IPS-18a (cell line): Measurements from ENCODE around the gene TMEM87B.
"Not testable (repeated sequence)": the region's sequence is repeated elsewhere in the genome, so short reads cannot be mapped to it uniquely, and the experiment has no call there.

Experiments
- H3K27ac ChIP-seq: one replicate; pipeline ENCODE4 v1.5.1; 2013; ENCODE audit warnings: low read length
- H3K27me3 ChIP-seq: one replicate; pipeline ENCODE4 v1.6.1; 2013; ENCODE audit warnings: mild to moderate bottlenecking, low read length; ENCODE audit not compliant: control insufficient read depth, insufficient read depth
- H3K36me3 ChIP-seq: one replicate; pipeline ENCODE4 v1.6.1; 2013; ENCODE audit warnings: low read depth, low read length; ENCODE audit not compliant: control insufficient read depth
- H3K4me1 ChIP-seq: one replicate; pipeline ENCODE4 v1.6.1; 2013; ENCODE audit warnings: low read depth, low read length; ENCODE audit not compliant: control insufficient read depth
- H3K4me3 ChIP-seq: one replicate; pipeline ENCODE4 v1.5.1; 2013; ENCODE audit warnings: low read length
- H3K9ac ChIP-seq: one replicate; pipeline ENCODE4 v1.6.1; 2013; ENCODE audit warnings: mild to moderate bottlenecking, low read length, moderate library complexity
- H3K9me3 ChIP-seq: one replicate; pipeline ENCODE4 v1.6.1; 2013; ENCODE audit warnings: low read depth, low read length; ENCODE audit not compliant: control insufficient read depth

TMEM87B gene

GRCh38 chr2:112034924-112035323, 20.1 kb upstream of the TMEM87B start:
- no peaks in the 10 kb centered on the region for H3K27me3 ChIP-seq
- H3K9ac ChIP-seq = no peak overlapping the region
- H3K4me1 ChIP-seq = peaks cover 11% of the 10 kb centered on the region
- no peak overlapping the region for H3K27ac ChIP-seq
- no peaks in the 10 kb centered on the region for H3K9me3 ChIP-seq
- no peaks in the 10 kb centered on the region for H3K36me3 ChIP-seq
- no peak overlapping the region for H3K4me3 ChIP-seq

GRCh38 chr2:112035786-112036185, 19.3 kb upstream of the TMEM87B start:
- no peak overlapping the region for H3K4me3 ChIP-seq
- H3K27me3 ChIP-seq = no peaks in the 10 kb centered on the region
- peaks cover 11% of the 10 kb centered on the region for H3K4me1 ChIP-seq
- H3K9me3 ChIP-seq = no peaks in the 10 kb centered on the region
- no peak overlapping the region for H3K9ac ChIP-seq
- H3K27ac ChIP-seq = no peak overlapping the region
- H3K36me3 ChIP-seq = no peaks in the 10 kb centered on the region

- H3K4me1 ChIP-seq, H3K4me3 ChIP-seq, H3K36me3 ChIP-seq, H3K27ac ChIP-seq, H3K9ac ChIP-seq, H3K27me3 ChIP-seq, H3K9me3 ChIP-seq: not testable (repeated sequence)
Measured at GRCh38 chr2:112039556-112039955, 15.5 kb upstream of the TMEM87B start.

GRCh38 chr2:112040066-112040465, 15.0 kb upstream of the TMEM87B start:
- H3K4me3 ChIP-seq, H3K9ac ChIP-seq, H3K36me3 ChIP-seq: not testable (repeated sequence)

GRCh38 chr2:112041460-112041859, 13.6 kb upstream of the TMEM87B start:
- not testable (repeated sequence) for H3K27ac ChIP-seq, H3K4me1 ChIP-seq, H3K36me3 ChIP-seq, H3K4me3 ChIP-seq, H3K27me3 ChIP-seq, H3K9me3 ChIP-seq, H3K9ac ChIP-seq

More at GRCh38 chr2:112040066-112040465, 15.0 kb upstream of the TMEM87B start:
- not testable (repeated sequence) for H3K27me3 ChIP-seq, H3K4me1 ChIP-seq, H3K9me3 ChIP-seq, H3K27ac ChIP-seq

- Histone ChIP-seq H3K27ac (no peak overlapping the region), H3K4me3 (no peak overlapping the region), H3K9me3 (peaks cover 9% of the 10 kb centered on the region), H3K36me3 (no peaks in the 10 kb centered on the region), H3K27me3 (no peaks in the 10 kb centered on the region), H3K4me1 (peaks cover 19% of the 10 kb centered on the region), H3K9ac (no peak overlapping the region)
Measured at GRCh38 chr2:112045446-112046014, 9.5 kb upstream of the TMEM87B start.

GRCh38 chr2:112046231-112046630, 8.8 kb upstream of the TMEM87B start:
- no peak overlapping the region for H3K27ac ChIP-seq
- H3K9me3 ChIP-seq = peaks cover 9% of the 10 kb centered on the region
- H3K9ac ChIP-seq = no peak overlapping the region
- H3K4me3 ChIP-seq = no peak overlapping the region
- H3K36me3 ChIP-seq = no peaks in the 10 kb centered on the region
- H3K27me3 ChIP-seq = no peaks in the 10 kb centered on the region
- peaks cover 19% of the 10 kb centered on the region for H3K4me1 ChIP-seq

- H3K9ac ChIP-seq = no peak overlapping the region
- peaks cover 16% of the 10 kb centered on the region for H3K4me1 ChIP-seq
- no peak overlapping the region for H3K27ac ChIP-seq
- H3K36me3 ChIP-seq = no peaks in the 10 kb centered on the region
- no peaks in the 10 kb centered on the region for H3K27me3 ChIP-seq
- H3K4me3 ChIP-seq = no peak overlapping the region
- H3K9me3 ChIP-seq = peaks cover 9% of the 10 kb centered on the region
Measured at GRCh38 chr2:112047537-112048235, 7.4 kb upstream of the TMEM87B start.

- H3K9me3 ChIP-seq = peaks cover 9% of the 10 kb centered on the region
- no peak overlapping the region for H3K4me3 ChIP-seq
- H3K27ac ChIP-seq = no peak overlapping the region
- no peaks in the 10 kb centered on the region for H3K27me3 ChIP-seq
- H3K9ac ChIP-seq = no peak overlapping the region
- H3K36me3 ChIP-seq = no peaks in the 10 kb centered on the region
- H3K4me1 ChIP-seq = peaks cover 11% of the 10 kb centered on the region
Measured at GRCh38 chr2:112048236-112048592, 6.9 kb upstream of the TMEM87B start.

- H3K9ac ChIP-seq = no peak overlapping the region
- peaks cover 9% of the 10 kb centered on the region for H3K9me3 ChIP-seq
- no peak overlapping the region for H3K27ac ChIP-seq
- peaks cover 15% of the 10 kb centered on the region for H3K4me1 ChIP-seq
- no peaks in the 10 kb centered on the region for H3K27me3 ChIP-seq
- no peaks in the 10 kb centered on the region for H3K36me3 ChIP-seq
- no peak overlapping the region for H3K4me3 ChIP-seq
Measured at GRCh38 chr2:112048887-112049286, 6.2 kb upstream of the TMEM87B start.

- Histone ChIP-seq H3K9ac (no peak overlapping the region), H3K27ac (no peak overlapping the region), H3K9me3 (peaks cover 5% of the 10 kb centered on the region), H3K27me3 (no peaks in the 10 kb centered on the region), H3K4me1 (peaks cover 16% of the 10 kb centered on the region), H3K4me3 (no peak overlapping the region), H3K36me3 (no peaks in the 10 kb centered on the region)
Measured at GRCh38 chr2:112050316-112050715, 4.8 kb upstream of the TMEM87B start.
